Naive thymus-derived CD8-positive, alpha-beta T cell (primary cell): Measurements from ENCODE around the gene DBX1. TPM values are rescaled to one million over a fixed set of nuclear protein-coding genes. Genes with fewer than 3 reads are reported as not detected.
"Not testable (repeated sequence)": the region's sequence is repeated elsewhere in the genome, so short reads cannot be mapped to it uniquely, and the experiment has no call there.

ENCODE experiments used
- ATAC-seq, 2 donors: fragments of 150-1000 bp; cut with Tn5 transposase in 1 of 2; sonication (Bioruptor Pico), chemical (Tn5 transposase) in 1 of 2; 1 replicate in 1 of 2; 2 replicates in 1 of 2; pipeline ENCODE4 v1.10.0; 2021; ENCODE audit warnings: mild to moderate bottlenecking in 2 of 2, moderate library complexity in 2 of 2
- POLR2A ChIA-PET: fragments of 350-600 bp; sonication (Branson Sonifier 250); formaldehyde crosslinking; loops from one replicate; lab custom pipeline; 2021; ENCODE audit warnings: antibody characterized with exemption; lab: Charles Lee
- DNase-seq, 10 donors: peaks; one replicate each; pipeline versions ENCODE4 v3.0.0 to v3.0.0-alpha.2; 2020 to 2022
- H3K27ac Mint-ChIP-seq, 10 donors: one replicate each; pipeline ENCODE4 v1.8.0; 2020 to 2022; ENCODE audit warnings: mild to moderate bottlenecking in 10 of 10, mixed read lengths in 10 of 10, moderate library complexity in 4 of 10, inconsistent platforms in 1 of 10
- H3K27me3 Mint-ChIP-seq, 5 donors: one replicate each; pipeline ENCODE4 v1.8.0; 2021 to 2022; ENCODE audit warnings: mixed read lengths in 5 of 5
- H3K36me3 Mint-ChIP-seq, 3 donors: one replicate each; pipeline ENCODE4 v1.8.0; 2020 to 2022; ENCODE audit warnings: mixed read lengths in 3 of 3, mild to moderate bottlenecking in 2 of 3, inconsistent platforms in 1 of 3
- H3K4me1 Mint-ChIP-seq, 4 donors: one replicate each; pipeline ENCODE4 v1.8.0; 2021 to 2022; ENCODE audit warnings: mixed read lengths in 4 of 4
- H3K4me3 Mint-ChIP-seq, 10 donors: one replicate each; pipeline ENCODE4 v1.8.0; 2020 to 2022; ENCODE audit warnings: mild to moderate bottlenecking in 10 of 10, mixed read lengths in 10 of 10, moderate library complexity in 6 of 10, inconsistent platforms in 1 of 10
- H3K9me3 Mint-ChIP-seq, 9 donors: one replicate each; pipeline ENCODE4 v1.8.0; 2020 to 2022; ENCODE audit warnings: mixed read lengths in 9 of 9, mild to moderate bottlenecking in 3 of 9, inconsistent platforms in 1 of 9, moderate library complexity in 1 of 9
- polyA plus RNA-seq, 3 donors: library from polyadenylated mRNA; unstranded; fragments of 300-500 nt; fragmentation: Illumina TruSeq; gene quantifications; one replicate each; pipeline ENCODE4 v1.2.3, GENCODE V29; 2021
- total RNA-seq, 8 experiments: library from RNA in 2 of 8; stranded (reverse) in 2 of 8; gene quantifications; one replicate each; pipeline ENCODE4 v1.2.3 and lab custom pipeline; 2021 to 2026

Gene DBX1, protein sequence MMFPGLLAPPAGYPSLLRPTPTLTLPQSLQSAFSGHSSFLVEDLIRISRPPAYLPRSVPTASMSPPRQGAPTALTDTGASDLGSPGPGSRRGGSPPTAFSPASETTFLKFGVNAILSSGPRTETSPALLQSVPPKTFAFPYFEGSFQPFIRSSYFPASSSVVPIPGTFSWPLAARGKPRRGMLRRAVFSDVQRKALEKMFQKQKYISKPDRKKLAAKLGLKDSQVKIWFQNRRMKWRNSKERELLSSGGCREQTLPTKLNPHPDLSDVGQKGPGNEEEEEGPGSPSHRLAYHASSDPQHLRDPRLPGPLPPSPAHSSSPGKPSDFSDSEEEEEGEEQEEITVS
- total RNA-seq: not detected
- under 1 TPM in 1 of 3 donors, not detected in 2; 0.15 TPM for polyA plus RNA-seq
- total RNA-seq (lab: John Stamatoyannopoulos, UW): 0 to 0.49 (median 0.21) reads per million in 6 experiments

DNA sequence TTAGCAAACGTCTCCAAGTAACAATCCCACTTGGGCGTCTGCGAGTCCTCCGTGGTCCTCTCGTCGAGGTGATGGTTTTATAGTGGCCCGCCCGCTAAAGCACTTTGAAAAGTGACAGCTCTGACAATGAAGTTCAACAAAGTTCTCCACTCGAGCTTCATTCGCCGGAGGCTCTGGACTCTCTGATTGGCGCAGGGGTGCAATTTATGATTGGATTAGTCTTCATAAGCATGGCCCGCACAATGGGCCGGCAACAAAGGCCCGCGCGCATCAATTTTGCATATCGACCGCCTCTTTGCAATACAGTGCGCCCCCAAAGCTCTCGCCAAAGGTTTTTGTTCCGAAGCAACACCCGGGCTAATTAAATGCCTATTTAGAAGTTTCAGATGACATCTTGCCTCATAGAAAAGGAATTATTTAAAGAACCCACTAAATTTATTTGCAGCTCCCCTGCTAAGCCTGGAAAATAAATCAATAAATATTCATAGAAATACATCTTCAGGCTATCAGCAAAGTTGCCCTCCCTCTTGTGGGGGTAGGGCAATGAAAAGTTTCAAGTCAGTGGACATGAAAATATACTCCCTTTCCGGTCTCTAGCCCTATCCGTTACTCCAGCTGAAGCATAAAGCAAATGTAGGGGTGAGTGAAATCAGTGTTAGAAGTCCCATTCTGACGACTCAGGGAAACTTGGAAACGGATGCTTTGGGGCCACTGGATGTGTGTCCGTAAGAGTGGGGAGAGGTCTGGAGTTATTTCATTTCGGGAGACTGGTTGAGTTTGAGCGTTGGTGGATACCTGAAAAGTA is at the start of gene DBX1:
Gene DBX1, minus strand, starts transcription at position 51 of the 805 bp plus-strand sequence. CDS start 151 bp downstream, outside the sequence.
- POLR2A ChIA-PET: no interaction called here
- peaks cover 25 to 61% (median 42%) of the 10 kb centered on the region in 4 donors for H3K4me1 Mint-ChIP-seq
- no peak for ATAC-seq
- peaks cover 60 to 82% (median 75%) of the 10 kb centered on the region in 5 donors for H3K27me3 Mint-ChIP-seq
- peak within 1 kb of the TSS in 4 of 10 donors; percentile 28 to 88 (median 80) for H3K27ac Mint-ChIP-seq
- DNase-seq: no peak
- peaks cover 0 to 36% (median 4%) of the 10 kb centered on the region in 9 donors for H3K9me3 Mint-ChIP-seq
- H3K4me3 Mint-ChIP-seq: peak within 1 kb of the TSS in 8 of 10 donors; percentile 2 to 59 (median 18)
- peaks cover 0 to 16% (median 12%) of the 10 kb centered on the region in 3 donors for H3K36me3 Mint-ChIP-seq

DNA sequence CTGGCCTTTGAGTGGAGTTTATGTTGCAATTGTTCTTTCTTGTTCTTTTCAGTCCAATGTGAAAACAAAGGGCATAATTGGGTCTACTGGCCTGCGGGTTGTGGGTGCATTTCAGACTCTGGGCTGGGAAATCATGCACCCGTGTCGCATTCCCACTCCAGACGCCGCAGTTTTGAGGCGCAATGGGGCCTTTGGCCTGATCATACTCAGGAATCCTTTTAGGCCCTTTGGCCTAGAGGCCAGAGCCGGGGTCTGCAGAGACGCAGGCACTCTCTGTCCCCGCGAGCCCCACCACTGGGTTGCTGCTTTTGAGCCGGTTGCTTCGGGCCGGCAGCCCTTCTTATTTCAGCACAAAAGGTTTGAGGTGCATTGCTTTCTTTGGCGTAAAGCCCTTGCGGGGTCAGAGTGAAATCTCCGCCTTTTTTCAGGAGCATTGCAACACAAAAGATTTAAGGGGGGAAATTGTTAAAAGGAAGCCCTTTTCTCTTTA is 48.4 kb upstream of the DBX1 start:
- H3K27me3 Mint-ChIP-seq: peaks cover 33 to 54% (median 44%) of the 10 kb centered on the region in 5 donors
- ATAC-seq (no peak), DNase-seq (no peak)
- POLR2A ChIA-PET: no interaction called here
- H3K36me3 Mint-ChIP-seq: no peaks in the 10 kb centered on the region
- H3K9me3 Mint-ChIP-seq: peaks cover 0 to 10% (median 2%) of the 10 kb centered on the region in 9 donors
- H3K4me1 Mint-ChIP-seq: peaks cover 1 to 7% (median 4%) of the 10 kb centered on the region in 4 donors
- no peak overlapping the region for H3K4me3 Mint-ChIP-seq
- no peak overlapping the region for H3K27ac Mint-ChIP-seq

DNA sequence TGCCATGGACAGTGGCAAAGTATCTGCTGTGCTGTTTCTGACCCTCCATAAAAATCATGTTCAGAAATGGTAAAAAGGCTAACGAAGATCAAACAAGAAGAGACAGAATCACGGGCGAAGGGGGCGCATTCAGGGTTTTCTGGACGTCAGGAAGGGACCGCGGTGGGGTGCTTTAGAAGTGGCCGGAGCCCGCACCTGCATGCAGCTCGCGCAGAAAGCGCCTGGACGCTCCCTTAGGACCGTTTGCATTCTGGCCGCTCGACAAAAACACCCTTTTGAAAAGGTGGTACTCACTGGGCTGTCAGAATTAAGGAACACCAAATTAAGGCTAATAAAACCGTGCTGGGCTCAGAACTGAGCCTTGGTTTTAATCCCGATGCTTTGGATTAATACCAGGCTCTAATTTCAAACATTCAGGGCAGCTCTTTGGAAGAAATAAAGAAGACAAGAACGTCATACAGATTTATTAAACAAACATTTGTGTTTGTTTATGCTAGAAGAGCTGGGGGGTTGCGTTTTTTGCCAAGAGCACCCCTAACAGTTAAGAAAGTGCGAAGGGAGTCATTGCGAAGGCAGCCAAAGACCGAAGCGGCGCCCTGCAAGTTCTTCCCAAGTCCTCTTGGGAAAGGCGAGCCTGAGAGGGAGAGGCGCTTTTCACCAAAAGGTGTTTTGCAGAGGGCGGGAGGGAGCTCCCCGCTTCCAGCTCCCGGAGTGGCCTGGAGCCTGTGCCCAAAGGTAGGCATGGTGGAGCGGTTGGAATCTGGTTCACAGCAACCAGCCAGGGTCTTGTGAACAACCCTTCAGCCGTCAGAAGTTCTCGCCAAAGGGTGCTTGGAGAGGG is 47.7 kb upstream of the DBX1 start:
- peaks cover 1 to 7% (median 4%) of the 10 kb centered on the region in 4 donors for H3K4me1 Mint-ChIP-seq
- DNase-seq (no peak), ATAC-seq (no peak)
- H3K27ac Mint-ChIP-seq: no peak overlapping the region
- H3K4me3 Mint-ChIP-seq: no peak overlapping the region
- peaks cover 0 to 10% (median 2%) of the 10 kb centered on the region in 9 donors for H3K9me3 Mint-ChIP-seq
- no peaks in the 10 kb centered on the region for H3K36me3 Mint-ChIP-seq
- peaks cover 34 to 54% (median 47%) of the 10 kb centered on the region in 5 donors for H3K27me3 Mint-ChIP-seq
- POLR2A ChIA-PET: no interaction called here

DNA sequence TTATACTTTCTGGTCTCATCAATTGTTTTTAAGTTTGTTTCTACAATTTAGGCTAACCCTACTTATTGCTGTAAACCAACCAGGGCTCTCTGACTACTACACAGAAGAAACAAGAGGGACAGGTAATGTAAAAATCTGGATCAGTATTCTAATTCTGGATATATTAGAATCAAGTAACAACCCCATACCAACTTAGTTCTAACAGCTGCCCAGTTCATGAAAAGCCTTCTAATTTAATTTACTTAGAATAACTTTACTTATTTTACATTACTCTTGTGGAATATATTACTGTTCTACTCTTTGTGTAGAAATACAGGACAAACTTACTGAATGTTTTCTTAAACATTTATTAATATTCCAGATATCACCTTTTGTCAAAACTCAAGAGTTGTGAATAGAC is 45.5 kb upstream of the DBX1 start:
- peaks cover 38 to 70% (median 53%) of the 10 kb centered on the region in 5 donors for H3K27me3 Mint-ChIP-seq
- peaks cover 0 to 10% (median 2%) of the 10 kb centered on the region in 9 donors for H3K9me3 Mint-ChIP-seq

GRCh38 chr11:20204681-20205080 is 44.4 kb upstream of the DBX1 start:
- Mint-ChIP-seq H3K36me3 (no peaks in the 10 kb centered on the region), H3K27me3 (peaks cover 35 to 68% (median 50%) of the 10 kb centered on the region in 5 donors), H3K9me3 (peaks cover 0 to 10% (median 2%) of the 10 kb centered on the region in 9 donors), H3K4me3 (no peak overlapping the region), H3K4me1 (peaks cover 1 to 7% (median 5%) of the 10 kb centered on the region in 4 donors), H3K27ac (no peak overlapping the region)
- DNase-seq (no peak), ATAC-seq (no peak)
- POLR2A ChIA-PET: no interaction called here

More for the DNA sequence above, 45.5 kb upstream of the DBX1 start:
- DNase-seq (no peak), ATAC-seq (no peak)
- peaks cover 1 to 7% (median 5%) of the 10 kb centered on the region in 4 donors for H3K4me1 Mint-ChIP-seq
- H3K27ac Mint-ChIP-seq: no peak overlapping the region
- no peaks in the 10 kb centered on the region for H3K36me3 Mint-ChIP-seq
- H3K4me3 Mint-ChIP-seq: no peak overlapping the region
- POLR2A ChIA-PET: no interaction called here

- POLR2A ChIA-PET: no interaction called here
- H3K36me3 Mint-ChIP-seq: no peaks in the 10 kb centered on the region
- H3K9me3 Mint-ChIP-seq: peaks cover 0 to 10% (median 2%) of the 10 kb centered on the region in 9 donors
- no peak overlapping the region for H3K4me3 Mint-ChIP-seq
- H3K27ac Mint-ChIP-seq: no peak overlapping the region
- H3K4me1 Mint-ChIP-seq: peaks cover 1 to 7% (median 5%) of the 10 kb centered on the region in 4 donors
- ATAC-seq (no peak), DNase-seq (no peak)
- peaks cover 27 to 60% (median 43%) of the 10 kb centered on the region in 5 donors for H3K27me3 Mint-ChIP-seq
These were observed 43.6 kb upstream of the DBX1 start for GRCh38 chr11:20203831-20204230.

DNA sequence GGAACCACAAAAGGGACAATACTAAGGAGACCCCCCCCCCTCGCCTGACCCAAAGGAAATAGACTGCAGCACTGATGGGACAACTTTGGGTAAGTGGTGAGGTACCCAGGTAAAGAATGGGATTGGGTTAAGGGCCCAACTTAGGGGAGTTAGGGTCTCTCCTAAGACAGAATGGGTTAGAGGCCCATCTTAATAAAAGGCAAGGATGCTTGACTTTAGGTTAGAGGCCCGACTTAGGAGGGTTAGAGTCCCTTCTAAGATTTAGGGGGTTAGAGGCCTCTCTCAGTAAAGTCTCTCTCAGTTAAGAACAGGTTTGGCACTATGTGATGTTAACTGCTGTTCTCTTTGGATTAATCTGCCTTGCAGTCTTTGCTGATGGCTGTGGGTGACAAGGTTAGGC is 41.0 kb upstream of the DBX1 start:
- DNase-seq (no peak), ATAC-seq (no peak)
- Mint-ChIP-seq H3K4me3 (no peak overlapping the region), H3K9me3 (peaks cover 0 to 10% (median 2%) of the 10 kb centered on the region in 9 donors), H3K4me1 (peaks cover 0 to 2% (median 0%) of the 10 kb centered on the region in 4 donors), H3K36me3 (no peaks in the 10 kb centered on the region), H3K27ac (no peak overlapping the region), H3K27me3 (peaks cover 16 to 56% (median 32%) of the 10 kb centered on the region in 5 donors)
- POLR2A ChIA-PET: no interaction called here

DNA sequence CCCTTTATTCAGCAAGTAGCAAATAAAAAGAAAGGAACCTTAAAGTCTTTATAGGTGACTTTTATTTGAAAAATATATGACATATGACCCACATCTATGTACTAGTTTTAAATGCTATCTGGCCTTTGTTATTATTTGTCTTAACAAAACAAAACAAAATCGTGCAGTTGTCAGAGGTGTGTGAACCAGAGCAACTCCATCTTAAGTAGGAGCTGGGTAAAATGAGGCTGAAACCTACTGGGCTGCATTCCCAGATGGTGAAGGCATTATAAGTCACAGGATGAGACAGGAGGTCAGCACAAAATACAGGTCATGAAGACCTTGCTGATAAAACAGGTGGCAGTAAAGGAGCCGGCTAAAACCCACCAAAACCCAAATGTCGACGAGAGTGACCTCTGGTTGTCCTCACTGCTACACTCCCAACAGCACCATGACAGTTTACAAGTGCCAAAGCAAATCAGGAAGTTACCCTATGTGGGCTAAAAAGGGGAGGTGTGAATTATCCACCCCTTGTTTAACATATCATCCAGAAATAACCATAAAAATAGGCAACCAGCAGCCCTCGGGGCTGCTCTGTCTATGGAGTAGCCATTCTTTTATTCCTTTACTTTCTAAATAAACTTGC is 40.2 kb upstream of the DBX1 start:
- peaks cover 15 to 52% (median 28%) of the 10 kb centered on the region in 5 donors for H3K27me3 Mint-ChIP-seq
- POLR2A ChIA-PET, H3K9me3 Mint-ChIP-seq, H3K4me1 Mint-ChIP-seq, DNase-seq, ATAC-seq, H3K36me3 Mint-ChIP-seq: not testable (repeated sequence)
- peak overlapping the region in 1 of 10 donors; percentile 10 for H3K4me3 Mint-ChIP-seq
- peak overlapping the region in 1 of 10 donors; percentile 4 for H3K27ac Mint-ChIP-seq

- Mint-ChIP-seq H3K9me3 (peaks cover 0 to 2% (median 0%) of the 10 kb centered on the region in 9 donors), H3K4me3 (no peak overlapping the region), H3K36me3 (no peaks in the 10 kb centered on the region), H3K27me3 (peaks cover 15 to 52% (median 23%) of the 10 kb centered on the region in 5 donors), H3K4me1 (peaks cover 0 to 2% (median 0%) of the 10 kb centered on the region in 4 donors), H3K27ac (no peak overlapping the region)
- POLR2A ChIA-PET: no interaction called here
- DNase-seq (no peak), ATAC-seq (no peak)
These were observed 37.6 kb upstream of the DBX1 start for GRCh38 chr11:20197881-20198280.

- H3K27me3 Mint-ChIP-seq: peaks cover 8 to 24% (median 11%) of the 10 kb centered on the region in 5 donors
These were observed 34.2 kb upstream of the DBX1 start for GRCh38 chr11:20194470-20194869.

GRCh38 chr11:20193307-20193706 is 33.0 kb upstream of the DBX1 start:
- Mint-ChIP-seq H3K4me3 (no peak overlapping the region), H3K27ac (no peak overlapping the region), H3K27me3 (peaks cover 6 to 21% (median 9%) of the 10 kb centered on the region in 5 donors), H3K9me3 (no peaks in the 10 kb centered on the region), H3K36me3 (no peaks in the 10 kb centered on the region), H3K4me1 (no peaks in the 10 kb centered on the region)
- ATAC-seq: no peak
- DNase-seq: no peak
- POLR2A ChIA-PET: no interaction called here

More at GRCh38 chr11:20194470-20194869, 34.2 kb upstream of the DBX1 start:
- no peaks in the 10 kb centered on the region for H3K4me1 Mint-ChIP-seq
- no peak for ATAC-seq
- POLR2A ChIA-PET: no interaction called here
- H3K27ac Mint-ChIP-seq: no peak overlapping the region
- DNase-seq: no peak
- no peaks in the 10 kb centered on the region for H3K36me3 Mint-ChIP-seq
- no peak overlapping the region for H3K4me3 Mint-ChIP-seq
- H3K9me3 Mint-ChIP-seq: no peaks in the 10 kb centered on the region
